HEK293 (cell line): ENCODE data around the gene TSPO.
"Not testable (repeated sequence)": the region's sequence is repeated elsewhere in the genome, so short reads cannot be mapped to it uniquely, and the experiment has no call there.

Experiments used
- CTCF ChIA-PET: fragments of 350-600 bp; formaldehyde crosslinking; extraction: SDS; loops from one replicate; lab custom pipeline; 2021; ENCODE audit warnings: antibody characterized with exemption; lab: Yijun Ruan, JAX
- POLR2A ChIA-PET: fragments of 300-600 bp; formaldehyde crosslinking; extraction: SDS; loops from one replicate; lab custom pipeline; 2020; ENCODE audit warnings: antibody characterized with exemption, inconsistent platforms; lab: Yijun Ruan, JAX
- H3K27ac ChIP-seq: fragments of 200-500 bp; sonication (Bioruptor generic); 2 replicates; pipeline ENCODE4 v1.5.1; 2014; ENCODE audit warnings: low read depth, low read length, control low read depth, inconsistent platforms; ENCODE audit errors: extremely low read depth
- H3K36me3 ChIP-seq, 2 experiments: fragments of 200-500 bp in 1 of 2; sonication (Bioruptor generic) in 1 of 2; 1 replicate in 1 of 2; 2 replicates in 1 of 2; pipeline ENCODE4 v1.5.1; 2014 to 2017; ENCODE audit warnings: inconsistent platforms in 2 of 2, low read length in 2 of 2; ENCODE audit not compliant: control insufficient read depth in 2 of 2, insufficient read depth in 1 of 2
- H3K4me1 ChIP-seq: fragments of 200-500 bp; sonication (Bioruptor generic); 2 replicates; pipeline ENCODE4 v1.5.1; 2014; ENCODE audit warnings: mild to moderate bottlenecking, low read length, inconsistent platforms; ENCODE audit not compliant: control insufficient read depth, insufficient read depth
- H3K4me3 ChIP-seq: 2 replicates; pipeline ENCODE4 v1.5.1; 2011; ENCODE audit warnings: low read depth, mild to moderate bottlenecking, control low read depth, low read length, moderate library complexity
- H3K9me3 ChIP-seq: fragments of 200-500 bp; sonication (Bioruptor generic); 2 replicates; pipeline ENCODE4 v1.5.1; 2014; ENCODE audit warnings: low read depth, low read length, inconsistent platforms; ENCODE audit not compliant: control insufficient read depth, insufficient read depth
- GLI4 ChIP-seq: fragments of 450-650 bp; formaldehyde crosslinking; IDR thresholded peaks from 2 replicates; pipeline ENCODE4 v1.5.1; 2016; ENCODE audit warnings: missing biosample characterization, missing genetic modification characterization
- HOXC10 ChIP-seq: sonication (generic); formaldehyde crosslinking; IDR thresholded peaks from 2 replicates; pipeline ENCODE4 v1.8.1; 2023; ENCODE audit warnings: mild to moderate bottlenecking, missing genetic modification reagents
- MZF1 ChIP-seq: fragments of 450-650 bp; formaldehyde crosslinking; IDR thresholded peaks from 2 replicates; pipeline ENCODE4 v1.5.1; 2017; ENCODE audit warnings: missing biosample characterization, missing genetic modification characterization, borderline replicate concordance
- REPIN1 ChIP-seq: fragments of 450-650 bp; formaldehyde crosslinking; IDR thresholded peaks from 2 replicates; pipeline ENCODE4 v1.5.1; 2017; ENCODE audit warnings: missing biosample characterization, missing genetic modification characterization, low read depth
- SCRT1 ChIP-seq: fragments of 450-650 bp; formaldehyde crosslinking; IDR thresholded peaks from 2 replicates; pipeline ENCODE4 v1.5.1; 2016; ENCODE audit warnings: missing biosample characterization, missing genetic modification characterization, borderline replicate concordance
- SCRT2 ChIP-seq: fragments of 450-650 bp; formaldehyde crosslinking; IDR thresholded peaks from 2 replicates; pipeline ENCODE4 v1.5.1; 2016; ENCODE audit warnings: missing biosample characterization, missing genetic modification characterization
- ZBTB6 ChIP-seq: fragments of 450-650 bp; formaldehyde crosslinking; IDR thresholded peaks from 2 replicates; pipeline ENCODE4 v1.5.1; 2017; ENCODE audit warnings: missing biosample characterization, missing genetic modification characterization
- ZNF18 ChIP-seq: fragments of 450-650 bp; formaldehyde crosslinking; IDR thresholded peaks from 2 replicates; pipeline ENCODE4 v1.5.1; 2016; ENCODE audit warnings: missing biosample characterization, missing genetic modification characterization
- ZNF274 ChIP-seq, 2 experiments: fragments of 200-500 bp in 1 of 2; fragments of 450-650 bp in 1 of 2; sonication (Bioruptor generic) in 1 of 2; formaldehyde crosslinking in 1 of 2; IDR thresholded peaks; 2 replicates each; pipeline versions ENCODE4 v1.5.1 to v1.6.1; 2014 to 2016; ENCODE audit warnings: borderline replicate concordance in 1 of 2, inconsistent platforms in 1 of 2, low read length in 1 of 2, missing biosample characterization in 1 of 2, missing genetic modification characterization in 1 of 2
- ZNF394 ChIP-seq: fragments of 450-650 bp; formaldehyde crosslinking; IDR thresholded peaks from 2 replicates; pipeline ENCODE4 v1.5.1; 2016; ENCODE audit warnings: missing biosample characterization, missing genetic modification characterization, mild to moderate bottlenecking, moderate library complexity, borderline replicate concordance
- ZNF423 ChIP-seq: fragments of 450-650 bp; formaldehyde crosslinking; IDR thresholded peaks from 2 replicates; pipeline ENCODE4 v1.5.1; 2016; ENCODE audit warnings: missing biosample characterization, missing genetic modification characterization
- ZNF426 ChIP-seq: fragments of 450-650 bp; formaldehyde crosslinking; IDR thresholded peaks from 2 replicates; pipeline ENCODE4 v1.5.1; 2017; ENCODE audit warnings: missing biosample characterization, missing genetic modification characterization, mild to moderate bottlenecking, inconsistent platforms, moderate library complexity
- ZNF510 ChIP-seq: fragments of 450-650 bp; formaldehyde crosslinking; IDR thresholded peaks from 2 replicates; pipeline ENCODE4 v1.5.1; 2018; ENCODE audit warnings: mild to moderate bottlenecking, missing genetic modification characterization, missing biosample characterization; ENCODE audit not compliant: insufficient replicate concordance
- ZNF521 ChIP-seq: fragments of 450-650 bp; formaldehyde crosslinking; IDR thresholded peaks from 2 replicates; pipeline ENCODE4 v1.5.1; 2017; ENCODE audit warnings: missing biosample characterization, mild to moderate bottlenecking, missing genetic modification characterization
- ZNF580 ChIP-seq: fragments of 450-650 bp; formaldehyde crosslinking; IDR thresholded peaks from 2 replicates; pipeline ENCODE4 v1.5.1; 2016; ENCODE audit warnings: missing biosample characterization, missing genetic modification characterization
- ZNF621 ChIP-seq: fragments of 450-650 bp; formaldehyde crosslinking; IDR thresholded peaks from 2 replicates; pipeline ENCODE4 v1.5.1; 2017; ENCODE audit warnings: missing biosample characterization, missing genetic modification characterization
- ZXDB ChIP-seq: fragments of 450-650 bp; formaldehyde crosslinking; IDR thresholded peaks from 2 replicates; pipeline ENCODE4 v1.5.1; 2016; ENCODE audit warnings: missing biosample characterization, missing genetic modification characterization
- TF ChIP-seq, protein P1 (sequence below): fragments of 450-650 bp; formaldehyde crosslinking; IDR thresholded peaks from 2 replicates; pipeline ENCODE4 v1.5.1; 2016; ENCODE audit warnings: missing biosample characterization, missing genetic modification characterization

The TSPO gene

GRCh38 chr22:43144949-43145348, 6.4 kb upstream of the TSPO start:
- H3K9me3 ChIP-seq, result no peaks in the 10 kb centered on the region
- no peak overlapping the region for H3K27ac ChIP-seq
- ChIA-PET CTCF (interaction anchor here (0.6 to 1.1 kb wide), 3 partner anchors 35 to 581 kb away, joined by 3 to 4 read pairs (median 3); partner anchors contain the start of gene BIK), POLR2A (no interaction called here)
- H3K36me3 ChIP-seq, result peaks cover 9 to 14% of the 10 kb centered on the region in 2 experiments; a peak in 2 of 3 replicates
- peaks cover 3% of the 10 kb centered on the region; the same call in 1 of the 2 replicates for H3K4me1 ChIP-seq
- TF ChIP-seq ZNF423 (tag by site-specific recombination) (no peak), ZNF580 (tag by site-specific recombination) (no peak), MZF1 (no peak), ZNF426 (tag by site-specific recombination) (no peak), ZNF621 (tag by site-specific recombination) (no peak), GLI4 (tag by site-specific recombination) (no peak), ZNF510 (tag by site-specific recombination) (no peak), ZBTB6 (tag by site-specific recombination) (no peak), ZNF274 (IDR thresholded peaks at IDR 0.05; ENCODE audit: low read length) (no peak), ZNF274 (tag by site-specific recombination; IDR thresholded peaks at IDR 0.05; ENCODE audit: borderline replicate concordance) (no peak), REPIN1 (tag by site-specific recombination) (no peak), ZXDB (tag by site-specific recombination) (no peak), HOXC10 (CRISPR knock-in tag) (no peak), SCRT2 (no peak), ZNF18 (tag by site-specific recombination) (no peak), ZNF394 (tag by site-specific recombination) (no peak), ZNF521 (no peak)
- TF ChIP-seq, protein P1, sequence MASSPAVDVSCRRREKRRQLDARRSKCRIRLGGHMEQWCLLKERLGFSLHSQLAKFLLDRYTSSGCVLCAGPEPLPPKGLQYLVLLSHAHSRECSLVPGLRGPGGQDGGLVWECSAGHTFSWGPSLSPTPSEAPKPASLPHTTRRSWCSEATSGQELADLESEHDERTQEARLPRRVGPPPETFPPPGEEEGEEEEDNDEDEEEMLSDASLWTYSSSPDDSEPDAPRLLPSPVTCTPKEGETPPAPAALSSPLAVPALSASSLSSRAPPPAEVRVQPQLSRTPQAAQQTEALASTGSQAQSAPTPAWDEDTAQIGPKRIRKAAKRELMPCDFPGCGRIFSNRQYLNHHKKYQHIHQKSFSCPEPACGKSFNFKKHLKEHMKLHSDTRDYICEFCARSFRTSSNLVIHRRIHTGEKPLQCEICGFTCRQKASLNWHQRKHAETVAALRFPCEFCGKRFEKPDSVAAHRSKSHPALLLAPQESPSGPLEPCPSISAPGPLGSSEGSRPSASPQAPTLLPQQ, result no peak
- no peak overlapping the region for H3K4me3 ChIP-seq

- H3K27ac ChIP-seq, H3K4me1 ChIP-seq, H3K4me3 ChIP-seq, POLR2A ChIA-PET, H3K9me3 ChIP-seq: not testable (repeated sequence)
- peaks cover 4 to 10% of the 10 kb centered on the region in 2 experiments; a peak in 2 of 3 replicates for H3K36me3 ChIP-seq
- peak; percentile 60; the same call in 1 of the 2 replicates for TF ChIP-seq SCRT1 (tag by site-specific recombination)
- TF ChIP-seq SCRT2, result peak; percentile 67
- CTCF ChIA-PET, result interaction anchor here (0.6 to 1.2 kb wide), 4 partner anchors 14 to 582 kb away, joined by 3 to 4 read pairs (median 4); no protein-coding TSS in a partner anchor
Observed at GRCh38 chr22:43145371-43145770, 6.0 kb upstream of the TSPO start.

GRCh38 chr22:43146332-43146731, 5.0 kb upstream of the TSPO start:
- POLR2A ChIA-PET, result interaction anchor here (0.7 kb wide), 1 partner anchor 11 kb away, joined by 3 read pairs; no protein-coding TSS in a partner anchor
- H3K36me3 ChIP-seq, H3K4me1 ChIP-seq, H3K27ac ChIP-seq, H3K9me3 ChIP-seq, H3K4me3 ChIP-seq: not testable (repeated sequence)
- CTCF ChIA-PET, result interaction anchor here (1.2 kb wide), 1 partner anchor 13 kb away, joined by 4 read pairs; no protein-coding TSS in a partner anchor
